ENCODE data around the gene FCN2.

DNA sequence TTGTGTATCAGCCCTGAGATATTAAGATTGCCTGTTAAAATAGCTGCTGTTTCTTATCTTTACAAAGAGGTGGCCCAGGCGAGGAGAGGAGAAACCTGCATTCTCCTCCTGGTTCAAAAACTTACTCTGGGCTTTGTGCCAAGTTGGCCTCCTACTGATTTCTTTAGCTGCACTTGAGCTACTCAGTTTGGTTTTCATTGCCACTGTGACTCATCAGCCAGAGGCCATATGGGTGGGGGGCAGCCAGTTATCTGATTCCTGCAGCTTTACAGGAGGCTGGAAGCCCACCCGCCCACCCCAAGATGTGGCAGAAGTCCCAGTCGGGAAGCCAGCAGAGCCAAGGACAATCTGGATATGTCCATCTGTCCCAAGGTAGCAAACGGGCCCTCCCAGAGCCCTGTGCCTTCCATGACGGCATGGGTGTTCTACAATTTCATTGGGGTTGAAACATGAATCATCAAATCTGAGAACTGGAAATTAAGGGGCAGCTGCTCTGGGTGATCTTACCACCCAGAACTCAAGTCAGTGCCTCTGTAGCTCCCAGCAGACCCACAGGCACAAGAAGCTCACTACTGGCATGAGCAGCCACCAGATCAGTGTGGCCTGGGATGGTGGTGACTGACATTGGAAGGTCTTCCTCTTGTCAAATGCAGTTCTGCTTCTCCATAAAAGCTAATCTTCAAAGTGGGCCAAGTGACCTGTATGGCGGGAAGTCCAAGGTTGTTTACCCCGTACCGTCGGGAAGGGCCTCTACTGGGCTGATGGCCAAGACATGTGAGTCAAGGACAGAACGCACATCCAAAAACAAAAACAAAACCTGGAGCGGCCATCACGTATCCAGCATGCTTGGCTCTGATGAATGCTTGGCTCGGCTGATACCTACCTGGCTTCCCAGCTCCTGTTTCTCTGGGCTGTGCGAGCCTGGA lies 15.6 kb downstream of the FCN2 start:
- no peak for TF ChIP-seq POLR2A (IDR thresholded peaks at IDR 0.05; ENCODE audit: low read length)
- TF ChIP-seq GATA1 (IDR thresholded peaks at IDR 0.05; ENCODE audit: low read depth, low read length) = no peak
